Right lobe of liver (tissue), 6 donors: ENCODE data around the gene ARHGAP22. TPM values are rescaled to one million over a fixed set of nuclear protein-coding genes. Genes with fewer than 3 reads are reported as not detected.

Experiments used
- ATAC-seq, 4 donors: fragments of 200-7000 bp; cut with Tn5 transposase; one replicate each; pipeline ENCODE4 v1.9.1; 2020; ENCODE audit warnings: mild to moderate bottlenecking in 4 of 4, moderate library complexity in 4 of 4
- DNase-seq, 3 donors: peaks; one replicate each; pipeline ENCODE4 v3.0.0-alpha.2; 2020
- H3K27ac ChIP-seq, 3 donors: fragments of 200-600 bp; one replicate each; pipeline ENCODE4 v1.8.0; 2022
- H3K27me3 ChIP-seq, 2 donors: fragments of 200-600 bp; one replicate each; pipeline ENCODE4 v1.8.0; 2022
- H3K36me3 ChIP-seq, 4 donors: fragments of 200-600 bp; sonication (generic) in 1 of 4; one replicate each; pipeline versions ENCODE4 v1.5.1 to v1.8.0; 2017 to 2022; ENCODE audit warnings: control low read depth in 1 of 4
- H3K4me1 ChIP-seq, 4 donors: fragments of 200-600 bp; sonication (generic) in 1 of 4; one replicate each; pipeline versions ENCODE4 v1.5.1 to v1.8.0; 2017 to 2022; ENCODE audit warnings: control low read depth in 1 of 4
- H3K4me3 ChIP-seq, 3 donors: fragments of 200-600 bp; one replicate each; pipeline ENCODE4 v1.8.0; 2022
- H3K9me3 ChIP-seq, 4 donors: fragments of 200-600 bp; sonication (generic) in 1 of 4; one replicate each; pipeline versions ENCODE4 v1.5.1 to v1.8.0; 2017 to 2022; ENCODE audit warnings: control low read depth in 1 of 4
- CTCF ChIP-seq, 4 donors: fragments of 200-600 bp in 3 of 4; fragments of 450-650 bp in 1 of 4; IDR thresholded peaks; one replicate each; pipeline versions ENCODE4 v1.5.1 to v1.8.0; 2016 to 2022; ENCODE audit warnings: antibody characterized with exemption in 4 of 4, mild to moderate bottlenecking in 2 of 4
- POLR2A ChIP-seq: fragments of 450-650 bp; IDR thresholded peaks from one replicate; pipeline ENCODE4 v1.6.1; 2017; ENCODE audit warnings: antibody characterized with exemption, mild to moderate bottlenecking
- WGBS: methylation state at CpG from one replicate; pipeline ENCODE4 v1.1.6; 2018; ENCODE audit warnings: low coverage, low lambda C conversion rate; ENCODE audit not compliant: insufficient coverage; ENCODE audit errors: missing lambda C conversion rate; 5-methylcytosine and 5-hydroxymethylcytosine counted together
- intact Hi-C, 2 donors: fragments of 100-400 bp; cut with DNase I; formaldehyde crosslinking; loops; one replicate each; pipeline versions ENCODE4 v1.11.2 to v1.14.1; 2022
- total RNA-seq, 6 experiments: library from RNA; depleted of rRNA in 2 of 6; stranded (reverse); fragments of >200 nt in 2 of 6; fragmentation: NEBNext Ultra II Directional in 3 of 6; extraction: Animal tissue kit (Norgen Biotek cat#: 25700) in 3 of 6; gene quantifications; one replicate each; pipeline versions ENCODE4 v1.1.0 to v1.2.4, GENCODE V29; 2016 to 2023
- donor health status: DM: no; HTN: yes; CAD: no.
- donor health status: DM: no; HTN: no; CAD: no.
- donor health status: DM: no; HTN: no; CAD: no.
- donor health status: DM: no; HTN: yes; CAD: no.
- donor health status: DM: no; HTN: yes; CAD: no.

The ARHGAP22 gene
- total RNA-seq, 6 experiments from 2014 or later: 0.22 to 3.6 (median 0.64) TPM

GRCh38 chr10:48616436-48616835 lies 11.6 kb upstream of the ARHGAP22 start:
- Histone ChIP-seq H3K27ac (no peak overlapping the region), H3K36me3 (no peaks in the 10 kb centered on the region), H3K9me3 (no peaks in the 10 kb centered on the region), H3K27me3 (no peaks in the 10 kb centered on the region), H3K4me3 (no peak overlapping the region), H3K4me1 (no peaks in the 10 kb centered on the region)
- DNase-seq (no peak), ATAC-seq (no peak)
- TF ChIP-seq CTCF (IDR thresholded peaks at IDR 0.05) (no peak), POLR2A (no peak)
- 47% methylated on average over 1 of the region's 1 CpG for WGBS
- intact Hi-C loops: no loop called here

- intact Hi-C loops: no loop called here
- H3K27ac ChIP-seq: no peak overlapping the region
Measured at GRCh38 chr10:48614481-48615390, 9.9 kb upstream of the ARHGAP22 start.

GRCh38 chr10:48613016-48613415 lies 8.1 kb upstream of the ARHGAP22 start:
- intact Hi-C loops: no loop called here

More at GRCh38 chr10:48614481-48615390, 9.9 kb upstream of the ARHGAP22 start:
- no peak for ATAC-seq
- DNase-seq: no peak
- WGBS: 30% methylated on average over 2 of the region's 2 CpGs
- TF ChIP-seq CTCF (IDR thresholded peaks at IDR 0.05): peak in 3 of 4 donors; percentile 23 to 35 (median 28)
- no peak for TF ChIP-seq POLR2A
- H3K27me3 ChIP-seq: no peaks in the 10 kb centered on the region
- H3K36me3 ChIP-seq: no peaks in the 10 kb centered on the region
- no peaks in the 10 kb centered on the region for H3K9me3 ChIP-seq
- H3K4me3 ChIP-seq: no peak overlapping the region
- H3K4me1 ChIP-seq: no peaks in the 10 kb centered on the region

GRCh38 chr10:48612236-48612943 lies 7.5 kb upstream of the ARHGAP22 start:
- no peak for ATAC-seq
- H3K27me3 ChIP-seq: no peaks in the 10 kb centered on the region
- H3K9me3 ChIP-seq: no peaks in the 10 kb centered on the region
- intact Hi-C loops: no loop called here
- H3K36me3 ChIP-seq: no peaks in the 10 kb centered on the region
- H3K4me1 ChIP-seq: no peaks in the 10 kb centered on the region
- no peak for TF ChIP-seq CTCF (IDR thresholded peaks at IDR 0.05)
- TF ChIP-seq POLR2A: no peak
- 76% methylated on average over 2 of the region's 3 CpGs for WGBS
- DNase-seq: no peak
- no peak overlapping the region for H3K4me3 ChIP-seq
- H3K27ac ChIP-seq: no peak overlapping the region

More at GRCh38 chr10:48613016-48613415, 8.1 kb upstream of the ARHGAP22 start:
- Histone ChIP-seq H3K27me3 (no peaks in the 10 kb centered on the region), H3K36me3 (no peaks in the 10 kb centered on the region), H3K27ac (no peak overlapping the region), H3K9me3 (no peaks in the 10 kb centered on the region), H3K4me3 (no peak overlapping the region), H3K4me1 (no peaks in the 10 kb centered on the region)
- TF ChIP-seq CTCF (IDR thresholded peaks at IDR 0.05): no peak
- no peak for TF ChIP-seq POLR2A
- 60% methylated on average over 2 of the region's 2 CpGs for WGBS
- ATAC-seq: no peak
- no peak for DNase-seq
